MCF 10A (cell line): Measurements from ENCODE around the gene KIAA0319L. TPM values are rescaled to one million over a fixed set of nuclear protein-coding genes. Genes with fewer than 3 reads are reported as not detected.

Experiments
- BruUV-seq: library from RNA; stranded (reverse); fragments of 400-500 nt; replicated peaks from 2 replicates; lab custom pipeline; 2021; lab: Mats Ljungman, UMichigan
- CTCF ChIA-PET: fragments of 300-600 bp; sonication (Branson Sonifier 250); formaldehyde crosslinking; extraction: SDS; loops from one replicate; lab custom pipeline; 2021; ENCODE audit warnings: antibody characterized with exemption, inconsistent platforms; lab: Yijun Ruan, JAX
- POLR2A ChIA-PET: fragments of 300-600, 350-650 bp; sonication (Branson Sonifier 250); formaldehyde crosslinking; extraction: SDS; loops from one replicate; lab custom pipeline; 2020; ENCODE audit warnings: antibody characterized with exemption, inconsistent platforms; lab: Yijun Ruan, JAX
- DNase-seq: peaks from one replicate; pipeline ENCODE4 v3.0.0-alpha.2; 2018; ENCODE audit not compliant: unreplicated experiment
- H3K27ac Mint-ChIP-seq: one replicate; pipeline ENCODE4 v1.8.0; 2022; ENCODE audit warnings: mild to moderate bottlenecking, low read depth, mixed read lengths; ENCODE audit not compliant: unreplicated experiment
- H3K27me3 Mint-ChIP-seq: one replicate; pipeline ENCODE4 v1.8.0; 2022; ENCODE audit warnings: mixed read lengths; ENCODE audit not compliant: insufficient read depth, unreplicated experiment
- H3K36me3 Mint-ChIP-seq: one replicate; pipeline ENCODE4 v1.8.0; 2022; ENCODE audit warnings: mild to moderate bottlenecking, moderate library complexity, mixed read lengths; ENCODE audit not compliant: insufficient read depth, unreplicated experiment
- H3K4me1 Mint-ChIP-seq: one replicate; pipeline ENCODE4 v1.8.0; 2022; ENCODE audit warnings: mixed read lengths; ENCODE audit not compliant: insufficient read depth, unreplicated experiment
- H3K4me3 Mint-ChIP-seq: one replicate; pipeline ENCODE4 v1.8.0; 2022; ENCODE audit warnings: mild to moderate bottlenecking, moderate library complexity, mixed read lengths; ENCODE audit not compliant: unreplicated experiment
- H3K9me3 Mint-ChIP-seq: one replicate; pipeline ENCODE4 v1.8.0; 2022; ENCODE audit warnings: mixed read lengths; ENCODE audit not compliant: unreplicated experiment
- intact Hi-C: fragments of 100-400 bp; cut with micrococcal nuclease; formaldehyde crosslinking; loops from 2 replicates; pipeline ENCODE4 v1.14.1; 2022
- total RNA-seq: library from RNA; stranded (reverse); gene quantifications from 2 replicates; pipeline ENCODE4 v1.2.3, GENCODE V29; 2022
- TF ChIP-seq, protein P1 (sequence below): fragments of 200-600 bp; IDR thresholded peaks from one replicate; pipeline ENCODE4 v1.8.0; 2022; ENCODE audit warnings: antibody characterized with exemption, mild to moderate bottlenecking; ENCODE audit not compliant: unreplicated experiment

Gene KIAA0319L
- total RNA-seq, 1 experiment from 2014 or later = 50.7 TPM

DNA sequence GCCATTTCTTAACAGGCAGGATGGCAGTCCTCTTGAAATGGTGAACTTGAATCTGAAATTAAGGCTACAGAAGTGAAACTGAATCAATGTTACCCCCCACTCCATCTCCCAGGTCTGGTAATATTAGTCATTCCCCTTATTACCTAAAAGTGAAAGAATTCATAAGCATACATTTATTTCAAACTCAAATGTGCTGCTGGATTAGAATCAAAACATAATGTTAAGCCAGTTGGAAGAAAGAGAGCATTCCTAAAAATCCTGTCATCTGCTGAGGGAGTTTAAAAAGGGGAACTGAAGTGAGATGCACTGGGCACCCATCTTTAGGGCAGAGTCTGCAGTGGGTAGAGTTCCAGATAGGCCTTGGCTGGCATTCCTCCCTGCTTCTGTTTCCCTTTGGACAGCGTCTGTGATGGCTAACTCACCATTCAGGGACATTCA is 17.4 kb downstream of the KIAA0319L start:
- ChIA-PET CTCF (interaction anchor here (0.6 to 1.1 kb wide), 3 partner anchors 25 to 210 kb away, joined by 3 to 5 read pairs (median 3); no protein-coding TSS in a partner anchor), POLR2A (interaction anchor here (0.8 kb wide), 1 partner anchor 16 kb away, joined by 3 read pairs; no protein-coding TSS in a partner anchor)
- H3K27me3 Mint-ChIP-seq = no peaks in the 10 kb centered on the region
- intact Hi-C loops = no loop called here
- peaks cover 44% of the 10 kb centered on the region for H3K36me3 Mint-ChIP-seq
- BruUV-seq = no TSS peak
- H3K27ac Mint-ChIP-seq = peak overlapping the region; percentile 49
- TF ChIP-seq, protein P1, sequence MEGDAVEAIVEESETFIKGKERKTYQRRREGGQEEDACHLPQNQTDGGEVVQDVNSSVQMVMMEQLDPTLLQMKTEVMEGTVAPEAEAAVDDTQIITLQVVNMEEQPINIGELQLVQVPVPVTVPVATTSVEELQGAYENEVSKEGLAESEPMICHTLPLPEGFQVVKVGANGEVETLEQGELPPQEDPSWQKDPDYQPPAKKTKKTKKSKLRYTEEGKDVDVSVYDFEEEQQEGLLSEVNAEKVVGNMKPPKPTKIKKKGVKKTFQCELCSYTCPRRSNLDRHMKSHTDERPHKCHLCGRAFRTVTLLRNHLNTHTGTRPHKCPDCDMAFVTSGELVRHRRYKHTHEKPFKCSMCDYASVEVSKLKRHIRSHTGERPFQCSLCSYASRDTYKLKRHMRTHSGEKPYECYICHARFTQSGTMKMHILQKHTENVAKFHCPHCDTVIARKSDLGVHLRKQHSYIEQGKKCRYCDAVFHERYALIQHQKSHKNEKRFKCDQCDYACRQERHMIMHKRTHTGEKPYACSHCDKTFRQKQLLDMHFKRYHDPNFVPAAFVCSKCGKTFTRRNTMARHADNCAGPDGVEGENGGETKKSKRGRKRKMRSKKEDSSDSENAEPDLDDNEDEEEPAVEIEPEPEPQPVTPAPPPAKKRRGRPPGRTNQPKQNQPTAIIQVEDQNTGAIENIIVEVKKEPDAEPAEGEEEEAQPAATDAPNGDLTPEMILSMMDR = no peak
- no peak for DNase-seq
- H3K4me1 Mint-ChIP-seq = peaks cover 21% of the 10 kb centered on the region
- H3K4me3 Mint-ChIP-seq = no peak overlapping the region
- no peaks in the 10 kb centered on the region for H3K9me3 Mint-ChIP-seq

DNA sequence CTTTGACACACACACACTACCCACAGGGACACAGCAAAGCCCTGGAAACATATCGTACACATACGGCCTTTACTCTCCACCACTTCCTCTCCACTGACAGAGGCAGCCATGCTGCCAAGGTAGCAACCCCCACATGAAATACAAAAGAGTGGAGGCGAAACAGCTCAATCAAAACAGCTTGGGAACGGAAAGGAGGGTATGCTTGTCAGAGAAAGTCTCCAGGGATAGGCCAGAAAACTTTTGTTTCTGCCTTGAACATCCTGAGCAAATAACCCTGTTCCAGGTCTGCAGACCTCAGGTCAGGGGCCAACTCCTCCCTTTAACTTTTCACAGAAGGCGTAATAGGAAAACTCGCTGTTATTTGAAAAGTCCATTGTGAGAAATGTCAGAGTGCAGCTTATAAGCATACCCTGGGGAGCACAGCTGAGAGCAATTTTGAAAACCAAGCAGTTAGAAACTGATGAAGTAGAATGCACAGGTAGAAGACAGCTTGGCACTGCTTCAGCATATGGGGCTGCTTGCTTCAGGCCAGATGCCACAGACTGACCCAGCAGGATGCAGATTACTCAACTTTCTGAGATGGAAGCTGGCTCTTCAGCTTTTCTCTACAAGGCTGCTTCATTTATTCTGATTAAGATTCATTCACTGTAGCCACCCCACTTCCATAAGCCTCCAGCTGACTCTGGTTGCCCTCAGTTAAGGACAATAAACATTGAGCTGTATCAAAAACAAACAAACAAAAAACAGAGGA is 18.0 kb downstream of the KIAA0319L start:
- Mint-ChIP-seq H3K4me3 (no peak overlapping the region), H3K9me3 (no peaks in the 10 kb centered on the region), H3K4me1 (peaks cover 18% of the 10 kb centered on the region), H3K27me3 (no peaks in the 10 kb centered on the region), H3K36me3 (peaks cover 43% of the 10 kb centered on the region), H3K27ac (peak overlapping the region; percentile 49)
- DNase-seq = peak; percentile 9
- TF ChIP-seq, protein P1 = no peak
- CTCF ChIA-PET = interaction anchor here (0.9 to 1.1 kb wide), 2 partner anchors 25 to 90 kb away, joined by 3 read pairs; no protein-coding TSS in a partner anchor
- intact Hi-C loops = no loop called here
- no TSS peak for BruUV-seq
- POLR2A ChIA-PET = interaction anchor here (0.8 kb wide), 2 partner anchors 10 to 17 kb away, joined by 3 read pairs; no protein-coding TSS in a partner anchor

DNA sequence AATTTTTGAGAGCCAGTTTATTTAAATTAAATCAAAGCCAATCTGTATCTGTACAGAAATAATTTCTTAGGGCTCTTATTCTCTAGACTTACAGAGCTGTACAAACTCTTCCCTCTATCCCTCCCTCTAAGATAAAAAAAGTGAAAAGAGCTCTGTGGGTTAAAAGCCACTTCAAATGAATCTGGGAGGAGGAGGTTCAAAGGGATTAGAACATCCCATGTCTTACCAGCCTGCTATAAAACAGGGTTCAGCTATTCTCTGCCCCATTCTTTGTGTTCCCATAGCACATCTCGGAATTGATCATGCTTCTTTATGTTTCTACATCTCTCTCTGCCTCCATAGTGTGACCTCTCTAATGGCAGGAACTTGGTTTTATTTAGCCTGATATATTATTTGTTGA is 19.4 kb downstream of the KIAA0319L start:
- no TSS peak for BruUV-seq
- Mint-ChIP-seq H3K9me3 (no peaks in the 10 kb centered on the region), H3K36me3 (peaks cover 40% of the 10 kb centered on the region), H3K27me3 (no peaks in the 10 kb centered on the region), H3K4me3 (no peak overlapping the region), H3K27ac (no peak overlapping the region), H3K4me1 (peaks cover 18% of the 10 kb centered on the region)
- ChIA-PET POLR2A (interaction anchor here (1.3 to 3.4 kb wide), 2 partner anchors 12 to 18 kb away, joined by 3 to 15 read pairs; partner anchors contain the start of gene KIAA0319L), CTCF (interaction anchor here (1.4 kb wide), 1 partner anchor 86 kb away, joined by 7 read pairs; no protein-coding TSS in a partner anchor)
- TF ChIP-seq, protein P1 = no peak
- intact Hi-C loops = no loop called here
- no peak for DNase-seq

DNA sequence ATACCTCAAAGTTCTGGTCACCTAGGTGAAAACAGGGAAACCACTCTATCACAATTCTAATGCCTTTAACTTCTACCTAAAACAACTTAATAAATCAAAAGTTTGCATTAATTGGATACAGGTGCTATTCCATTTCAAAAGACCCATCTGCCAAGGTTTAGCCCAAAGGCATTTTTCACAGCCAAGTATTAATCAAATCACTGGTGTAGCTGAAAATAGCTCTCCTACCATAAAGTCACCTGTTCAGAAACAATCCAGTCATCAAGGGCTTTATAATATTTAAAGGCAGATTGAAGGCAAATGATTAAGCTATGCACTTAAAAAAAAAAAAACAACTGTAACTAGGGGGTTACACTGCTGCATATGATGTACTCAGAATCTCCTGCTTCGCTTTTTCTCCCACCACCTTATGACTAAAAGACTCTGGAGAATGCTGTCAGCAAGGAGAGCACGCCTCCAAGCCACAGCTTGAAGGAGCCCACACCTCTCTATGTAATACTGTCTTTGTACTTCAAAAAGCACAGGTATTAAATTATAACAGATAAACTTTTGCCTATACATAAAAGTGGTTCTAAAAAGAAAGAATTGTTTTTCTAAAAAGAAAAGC is 20.5 kb downstream of the KIAA0319L start:
- no peak overlapping the region for H3K4me3 Mint-ChIP-seq
- intact Hi-C loops = no loop called here
- H3K9me3 Mint-ChIP-seq = no peaks in the 10 kb centered on the region
- DNase-seq = no peak
- H3K4me1 Mint-ChIP-seq = peaks cover 18% of the 10 kb centered on the region
- no peaks in the 10 kb centered on the region for H3K27me3 Mint-ChIP-seq
- no peak overlapping the region for H3K27ac Mint-ChIP-seq
- CTCF ChIA-PET = interaction anchor here (0.6 to 2.7 kb wide), 8 partner anchors 9 to 233 kb away, joined by 3 to 21 read pairs (median 4); no protein-coding TSS in a partner anchor
- TF ChIP-seq, protein P1 = no peak
- peaks cover 34% of the 10 kb centered on the region for H3K36me3 Mint-ChIP-seq
- BruUV-seq = no TSS peak
- POLR2A ChIA-PET = interaction anchor here (3.4 kb wide), 1 partner anchor 19 kb away, joined by 15 read pairs; the partner anchor contains the start of gene KIAA0319L
